ENCODE data around the gene KRT75. TPM values are rescaled to one million over a fixed set of nuclear protein-coding genes. Genes with fewer than 3 reads are reported as not detected.

The KRT75 gene
- total RNA-seq, 4 donors from 2014 or later: not detected

DNA sequence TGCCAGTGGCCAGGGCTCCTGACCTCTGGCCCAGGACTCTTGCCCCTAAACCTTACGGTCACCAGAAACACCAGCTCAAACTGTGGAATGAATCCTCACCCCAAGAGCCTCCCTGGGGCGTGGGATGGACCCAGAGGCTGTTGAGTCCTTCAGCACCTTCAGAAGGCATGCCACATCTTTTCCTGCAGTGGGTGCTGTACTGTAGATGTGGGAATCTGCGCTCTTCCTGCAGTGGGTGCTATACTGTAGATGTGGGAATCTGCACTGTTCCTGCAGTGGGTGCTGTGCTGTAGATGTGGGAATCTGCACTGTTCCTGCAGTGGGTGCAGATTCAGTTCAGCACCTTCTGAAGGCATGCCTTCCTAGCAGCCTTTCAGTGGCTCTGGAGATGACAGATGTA lies 29.2 kb downstream of the KRT75 start:
- Histone ChIP-seq H3K27ac (no peak overlapping the region), H3K36me3 (no peaks in the 10 kb centered on the region), H3K27me3 (peaks cover 21% of the 10 kb centered on the region), H3K9me3 (no peaks in the 10 kb centered on the region), H3K4me1 (no peaks in the 10 kb centered on the region), H3K4me3 (no peak overlapping the region)
- WGBS, 2 donors (ENCODE audit: low coverage in 1 of 2): no CpG with 5 or more reads among the region's 3 CpGs
- ATAC-seq: no peak
- TF ChIP-seq, protein P1, sequence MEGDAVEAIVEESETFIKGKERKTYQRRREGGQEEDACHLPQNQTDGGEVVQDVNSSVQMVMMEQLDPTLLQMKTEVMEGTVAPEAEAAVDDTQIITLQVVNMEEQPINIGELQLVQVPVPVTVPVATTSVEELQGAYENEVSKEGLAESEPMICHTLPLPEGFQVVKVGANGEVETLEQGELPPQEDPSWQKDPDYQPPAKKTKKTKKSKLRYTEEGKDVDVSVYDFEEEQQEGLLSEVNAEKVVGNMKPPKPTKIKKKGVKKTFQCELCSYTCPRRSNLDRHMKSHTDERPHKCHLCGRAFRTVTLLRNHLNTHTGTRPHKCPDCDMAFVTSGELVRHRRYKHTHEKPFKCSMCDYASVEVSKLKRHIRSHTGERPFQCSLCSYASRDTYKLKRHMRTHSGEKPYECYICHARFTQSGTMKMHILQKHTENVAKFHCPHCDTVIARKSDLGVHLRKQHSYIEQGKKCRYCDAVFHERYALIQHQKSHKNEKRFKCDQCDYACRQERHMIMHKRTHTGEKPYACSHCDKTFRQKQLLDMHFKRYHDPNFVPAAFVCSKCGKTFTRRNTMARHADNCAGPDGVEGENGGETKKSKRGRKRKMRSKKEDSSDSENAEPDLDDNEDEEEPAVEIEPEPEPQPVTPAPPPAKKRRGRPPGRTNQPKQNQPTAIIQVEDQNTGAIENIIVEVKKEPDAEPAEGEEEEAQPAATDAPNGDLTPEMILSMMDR (IDR thresholded peaks at IDR 0.05): no peak
- TF ChIP-seq POLR2AphosphoS5 (IDR thresholded peaks at IDR 0.05) (no peak), EP300 (IDR thresholded peaks at IDR 0.05) (no peak), POLR2A (IDR thresholded peaks at IDR 0.05) (no peak)

DNA sequence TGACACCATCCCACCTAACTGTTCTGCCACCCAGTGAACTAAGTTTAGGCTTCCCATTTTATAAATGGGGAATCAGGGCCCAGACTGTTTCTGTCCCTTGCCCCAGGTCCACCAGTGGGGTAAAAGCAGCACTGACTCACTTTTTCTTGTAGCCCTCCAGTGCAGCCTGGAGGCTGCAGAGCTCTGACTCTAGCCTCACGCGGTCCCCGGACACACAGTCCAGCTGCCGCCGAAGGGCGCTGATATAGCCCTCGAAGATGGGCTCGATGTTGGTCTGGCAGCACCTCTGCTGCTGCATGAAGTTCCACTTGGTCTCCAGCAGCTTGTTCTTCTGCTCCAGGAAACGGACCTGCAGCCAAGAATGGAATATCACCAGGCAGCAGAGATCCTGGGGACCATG lies 30.6 kb downstream of the KRT75 start:
- whole genome bisulfite sequencing, 2 donors (ENCODE audit: low coverage in 1 of 2): no CpG with 5 or more reads among the region's 9 CpGs
- no peak overlapping the region for H3K27ac ChIP-seq
- ATAC-seq: no peak
- H3K27me3 ChIP-seq: peaks cover 32% of the 10 kb centered on the region
- TF ChIP-seq, protein P1 (IDR thresholded peaks at IDR 0.05): no peak
- no peak overlapping the region for H3K4me3 ChIP-seq
- H3K36me3 ChIP-seq: no peaks in the 10 kb centered on the region
- no peaks in the 10 kb centered on the region for H3K4me1 ChIP-seq
- no peaks in the 10 kb centered on the region for H3K9me3 ChIP-seq

DNA sequence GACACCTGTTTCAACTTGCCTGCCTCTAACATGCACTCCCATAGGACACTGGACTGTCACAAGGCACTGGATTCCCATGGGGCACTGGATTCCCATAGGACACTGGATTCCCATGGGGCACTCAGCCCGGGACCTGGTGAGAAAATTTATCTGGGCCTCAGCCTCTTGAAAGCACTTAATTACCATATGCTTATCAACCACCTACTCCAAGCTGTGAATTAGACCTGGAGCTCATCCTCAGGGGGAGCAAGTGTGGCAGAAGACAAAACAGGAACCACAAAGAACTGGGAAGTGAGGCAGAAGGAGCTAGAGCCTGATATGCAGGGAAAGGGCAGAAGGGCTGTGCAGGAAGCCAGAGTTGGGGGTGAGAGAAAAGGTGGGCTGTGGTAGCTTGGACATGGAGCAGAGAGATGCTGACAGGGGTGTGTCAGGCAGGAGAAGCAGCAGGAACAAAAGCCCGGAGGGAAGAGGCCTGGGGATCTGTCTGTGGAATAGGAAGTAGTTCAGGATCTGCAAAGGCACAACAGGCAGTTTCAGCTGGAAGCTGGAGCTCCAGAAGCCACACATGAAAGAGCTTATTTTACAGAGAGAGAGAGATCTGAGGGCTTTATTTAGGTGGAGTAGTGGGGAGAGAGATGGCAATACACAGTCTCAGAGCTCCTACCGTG lies 31.2 kb downstream of the KRT75 start:
- no peaks in the 10 kb centered on the region for H3K9me3 ChIP-seq
- no peak for TF ChIP-seq POLR2AphosphoS5 (IDR thresholded peaks at IDR 0.05)
- no peak for TF ChIP-seq POLR2A (IDR thresholded peaks at IDR 0.05)
- no peak for TF ChIP-seq EP300 (IDR thresholded peaks at IDR 0.05)
- TF ChIP-seq, protein P1 (IDR thresholded peaks at IDR 0.05): no peak
- H3K4me1 ChIP-seq: no peaks in the 10 kb centered on the region
- no peak overlapping the region for H3K27ac ChIP-seq
- H3K36me3 ChIP-seq: no peaks in the 10 kb centered on the region
- ATAC-seq: no peak
- 63 to 67% methylated on average over 1 to 3 of the region's 3 CpGs for WGBS, 2 donors (ENCODE audit: low coverage in 1 of 2)
- no peak overlapping the region for H3K4me3 ChIP-seq
- H3K27me3 ChIP-seq: peaks cover 32% of the 10 kb centered on the region

DNA sequence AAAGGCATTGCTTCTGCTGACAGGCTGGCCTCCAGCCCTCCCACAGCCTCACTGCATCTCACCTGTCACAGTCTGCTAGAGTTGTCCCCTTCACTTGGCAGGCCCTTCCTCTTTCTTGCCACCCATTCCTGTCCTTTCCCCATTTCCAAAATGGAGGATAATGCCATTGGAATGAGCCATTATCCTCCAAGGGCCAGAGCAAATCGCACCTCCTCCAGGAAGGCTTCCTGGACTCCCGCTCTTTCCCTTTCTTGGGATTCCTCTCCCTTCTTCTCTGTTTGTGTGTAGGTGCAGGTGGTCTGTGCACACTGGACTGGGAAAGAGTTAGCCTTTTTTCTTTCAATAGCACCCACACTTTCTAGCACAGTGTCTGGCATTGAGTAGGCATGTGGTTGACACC lies 31.8 kb downstream of the KRT75 start:
- Histone ChIP-seq H3K27ac (no peak overlapping the region), H3K9me3 (no peaks in the 10 kb centered on the region), H3K4me1 (no peaks in the 10 kb centered on the region), H3K27me3 (peaks cover 27% of the 10 kb centered on the region), H3K4me3 (no peak overlapping the region), H3K36me3 (no peaks in the 10 kb centered on the region)
- TF ChIP-seq POLR2AphosphoS5 (IDR thresholded peaks at IDR 0.05): no peak
- no peak for TF ChIP-seq POLR2A (IDR thresholded peaks at IDR 0.05)
- no peak for TF ChIP-seq EP300 (IDR thresholded peaks at IDR 0.05)
- TF ChIP-seq, protein P1 (IDR thresholded peaks at IDR 0.05): no peak
- WGBS, 2 donors (ENCODE audit: low coverage in 1 of 2): 100% methylated on average over 2 of the region's 2 CpGs; no CpG with 5 or more reads in 1 of the 2 donors
- no peak for ATAC-seq

DNA sequence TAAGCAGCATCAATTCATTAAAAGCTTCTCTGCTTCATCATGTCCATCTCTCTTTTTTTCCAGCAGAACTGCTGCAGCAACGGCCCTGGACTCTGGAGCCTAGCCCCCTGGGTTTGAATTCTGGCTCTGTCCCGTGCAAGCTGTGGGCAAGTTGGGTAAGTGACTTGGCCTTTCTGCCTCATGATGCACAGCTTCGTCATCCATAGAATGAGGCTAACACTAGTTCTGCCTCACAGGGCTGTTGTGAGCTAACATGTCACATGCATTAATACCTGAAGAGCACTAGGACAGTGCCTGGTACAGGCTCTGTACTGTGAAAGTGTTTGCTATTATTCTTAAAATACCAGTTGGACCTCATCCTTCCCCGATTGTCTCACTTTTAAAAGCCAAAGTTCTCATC lies 32.2 kb downstream of the KRT75 start:
- Histone ChIP-seq H3K27me3 (peaks cover 27% of the 10 kb centered on the region), H3K27ac (no peak overlapping the region), H3K36me3 (no peaks in the 10 kb centered on the region), H3K4me1 (no peaks in the 10 kb centered on the region), H3K4me3 (no peak overlapping the region), H3K9me3 (no peaks in the 10 kb centered on the region)
- ATAC-seq: no peak
- TF ChIP-seq POLR2A (IDR thresholded peaks at IDR 0.05): no peak
- TF ChIP-seq, protein P1 (IDR thresholded peaks at IDR 0.05): no peak
- TF ChIP-seq EP300 (IDR thresholded peaks at IDR 0.05): no peak
- no peak for TF ChIP-seq POLR2AphosphoS5 (IDR thresholded peaks at IDR 0.05)
- 81 to 84% methylated on average over 4 of the region's 4 CpGs for WGBS, 2 donors (ENCODE audit: low coverage in 1 of 2)
